C4-2B (cell line): ENCODE measurements around the gene ZBTB8OS.

Experiments
- CTCF ChIP-seq: fragments of 450-650 bp; conservative IDR thresholded peaks from 2 replicates; pipeline ENCODE4 v1.5.1; 2017; ENCODE audit warnings: mild to moderate bottlenecking
- ZFX ChIP-seq: fragments of 450-650 bp; IDR thresholded peaks from 2 replicates; pipeline ENCODE4 v1.6.1; 2017

DNA sequence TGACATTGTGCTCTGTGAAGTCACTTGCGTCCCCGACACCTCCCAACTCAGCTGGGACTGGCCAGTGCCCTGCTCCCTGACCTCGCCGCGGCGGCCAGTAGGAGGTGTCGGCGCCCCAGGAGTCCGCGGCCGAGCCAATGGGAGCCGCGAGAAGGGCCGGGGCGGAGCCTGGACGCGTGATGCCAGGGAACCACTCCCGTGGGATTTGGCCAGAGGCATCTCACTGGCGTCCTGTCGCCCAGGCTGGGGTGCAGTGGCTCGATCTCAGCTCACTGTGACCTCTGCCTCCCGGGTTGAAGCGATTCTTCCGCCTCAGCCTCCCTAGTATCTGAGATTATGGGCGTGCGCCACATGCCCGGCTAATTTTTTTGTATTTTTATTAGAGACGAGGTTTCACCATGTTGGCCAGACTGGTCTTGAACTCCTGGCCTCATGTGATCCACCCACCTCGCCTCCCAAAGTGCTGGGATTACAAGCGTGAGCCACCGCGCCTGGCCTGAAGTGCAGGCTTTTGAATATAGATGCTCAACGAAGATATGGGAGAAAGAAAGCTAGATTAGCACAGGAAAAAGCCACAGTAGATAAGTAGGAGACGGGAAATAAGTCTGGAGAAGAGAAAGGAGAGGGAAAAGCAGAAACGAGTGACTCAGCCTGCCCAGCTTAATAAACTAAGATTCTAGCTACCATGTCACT, 38.0 kb downstream of the ZBTB8OS start:
- TF ChIP-seq CTCF (no peak; the same call in 1 of the 2 replicates), ZFX (no peak)
